Stimulated activated naive CD8-positive, alpha-beta T cell treated with anti-CD3 and anti-CD28 coated beads, Interleukin-15, Interleukin-2, amounts not matched to agents 100 U/mL and 50 U/mL, for 24 hours (primary cell): Measurements from ENCODE around the gene SMARCD1.
A peak's percentile ranks its signal among the peaks of the same experiment; 100 is the strongest.

Source experiments
- ATAC-seq: fragments of 150-1000 bp; cut with Tn5 transposase; one replicate; pipeline ENCODE4 v1.10.0; 2021
- DNase-seq: peaks from one replicate; pipeline ENCODE4 v3.0.0; 2021

The SMARCD1 gene

DNA sequence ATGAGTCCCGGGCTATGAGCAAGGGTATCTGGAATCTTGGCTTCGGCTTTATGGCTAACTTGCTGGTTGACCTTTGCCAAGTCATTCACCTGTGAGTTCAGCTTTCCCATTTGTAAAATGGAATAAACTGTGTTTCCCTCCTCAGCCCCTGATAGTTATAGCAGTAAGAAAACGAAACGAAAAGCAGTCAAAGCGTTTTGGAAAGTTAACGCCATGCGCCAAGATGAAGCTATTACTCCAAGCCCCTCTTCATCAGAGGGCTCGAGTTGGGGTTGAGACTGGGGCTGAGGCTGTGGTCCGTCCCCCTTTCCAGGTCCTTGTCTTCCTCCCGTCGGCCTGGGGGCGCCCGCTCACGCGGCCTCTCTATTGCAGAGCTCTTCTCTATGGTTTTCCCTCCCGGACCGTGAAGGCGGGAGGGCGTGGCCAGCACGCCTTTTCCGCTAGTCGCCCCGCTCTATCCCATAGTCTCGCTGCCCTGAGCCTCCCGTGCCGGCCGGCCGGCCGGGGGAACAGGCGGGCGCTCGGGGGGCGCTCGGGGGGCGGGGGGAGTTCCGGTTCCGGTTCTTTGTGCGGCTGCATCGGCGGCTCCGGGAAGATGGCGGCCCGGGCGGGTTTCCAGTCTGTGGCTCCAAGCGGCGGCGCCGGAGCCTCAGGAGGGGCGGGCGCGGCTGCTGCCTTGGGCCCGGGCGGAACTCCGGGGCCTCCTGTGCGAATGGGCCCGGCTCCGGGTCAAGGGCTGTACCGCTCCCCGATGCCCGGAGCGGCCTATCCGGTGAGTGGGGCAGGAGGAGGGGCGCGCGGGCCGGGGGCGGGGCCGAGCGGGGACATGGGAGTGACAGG lies at the start of gene SMARCD1:
Gene SMARCD1 (plus strand): TSS at position 568 of the 840 bp plus-strand sequence. CDS start 28 bp downstream, at position 596.
- peak; percentile 95 for ATAC-seq
- DNase-seq, result peak; percentile 90

DNA sequence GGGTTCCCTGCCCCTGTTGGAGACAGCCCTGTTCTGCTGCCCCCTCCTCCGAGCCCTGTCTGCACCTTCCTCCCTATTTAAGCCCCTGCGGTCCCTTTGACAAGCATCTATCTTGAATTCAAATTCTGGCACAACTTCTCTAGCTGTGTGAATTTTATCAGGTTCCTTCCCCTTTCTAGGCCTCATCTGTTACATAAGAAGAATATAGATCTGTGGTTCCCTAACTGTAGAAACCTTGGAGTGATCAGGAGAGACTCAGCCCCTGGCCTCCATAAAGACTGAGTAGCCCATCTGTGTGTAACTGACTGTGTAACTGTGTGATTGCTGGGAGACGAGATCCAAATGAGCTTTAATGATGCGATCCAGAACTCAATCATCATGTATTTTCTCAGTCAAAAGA lies 46.8 kb upstream of the SMARCD1 start:
- no peak for DNase-seq
- ATAC-seq, result no peak

DNA sequence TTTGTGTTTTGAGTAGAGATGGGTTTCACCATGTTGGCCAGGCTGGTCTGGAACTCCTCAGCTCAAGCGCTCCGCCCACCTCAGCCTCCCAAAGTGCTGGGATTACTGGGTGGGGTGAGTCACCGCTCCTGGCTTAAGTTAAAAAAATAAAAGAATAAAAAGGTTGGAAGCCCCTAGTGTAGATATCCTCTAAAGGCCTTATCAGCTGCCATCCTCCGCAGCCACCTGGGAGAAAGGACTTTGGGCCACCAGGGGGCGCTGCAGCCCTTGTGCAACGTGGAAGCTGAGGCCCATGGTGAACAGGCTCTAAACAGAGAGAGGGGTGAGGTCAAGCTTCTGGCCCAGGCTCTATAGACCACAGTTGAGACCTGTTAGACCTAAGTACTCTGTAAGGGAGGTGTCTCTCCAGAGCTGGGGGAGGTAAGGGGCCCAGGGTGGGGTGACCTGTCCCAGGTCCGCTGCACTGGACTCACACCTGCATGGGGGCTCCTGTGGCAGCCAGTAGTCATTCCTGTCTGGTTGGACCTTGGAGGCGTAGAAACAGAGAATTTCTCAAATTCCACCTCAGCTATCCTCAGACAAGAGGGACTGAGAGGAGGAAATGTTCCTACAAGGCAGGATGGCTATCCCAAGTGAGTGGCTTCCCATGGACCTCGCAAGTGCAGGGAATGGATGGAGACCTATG lies 45.8 kb upstream of the SMARCD1 start:
- DNase-seq (peak; percentile 95), ATAC-seq (peak; percentile 86)

DNA sequence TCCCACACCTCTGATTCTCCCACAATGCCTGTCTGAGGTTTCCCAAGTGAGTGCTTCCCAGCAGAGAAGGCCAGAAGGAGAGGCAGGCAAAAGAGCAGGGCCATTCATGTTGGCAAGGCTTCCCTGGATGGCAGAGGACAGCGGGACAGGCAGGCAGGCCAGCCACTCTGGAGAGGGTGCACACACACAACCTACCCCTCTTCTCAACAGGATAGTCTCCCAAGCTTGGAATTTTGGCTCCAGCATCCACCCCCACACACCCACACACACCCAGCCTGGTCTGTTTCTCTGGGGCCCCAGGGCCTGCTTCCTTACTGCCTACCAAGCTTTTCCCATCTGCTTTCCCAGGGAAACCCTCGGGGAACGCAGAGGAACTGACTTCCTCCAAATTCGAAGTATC lies 44.5 kb upstream of the SMARCD1 start:
- DNase-seq, result no peak
- no peak for ATAC-seq

DNA sequence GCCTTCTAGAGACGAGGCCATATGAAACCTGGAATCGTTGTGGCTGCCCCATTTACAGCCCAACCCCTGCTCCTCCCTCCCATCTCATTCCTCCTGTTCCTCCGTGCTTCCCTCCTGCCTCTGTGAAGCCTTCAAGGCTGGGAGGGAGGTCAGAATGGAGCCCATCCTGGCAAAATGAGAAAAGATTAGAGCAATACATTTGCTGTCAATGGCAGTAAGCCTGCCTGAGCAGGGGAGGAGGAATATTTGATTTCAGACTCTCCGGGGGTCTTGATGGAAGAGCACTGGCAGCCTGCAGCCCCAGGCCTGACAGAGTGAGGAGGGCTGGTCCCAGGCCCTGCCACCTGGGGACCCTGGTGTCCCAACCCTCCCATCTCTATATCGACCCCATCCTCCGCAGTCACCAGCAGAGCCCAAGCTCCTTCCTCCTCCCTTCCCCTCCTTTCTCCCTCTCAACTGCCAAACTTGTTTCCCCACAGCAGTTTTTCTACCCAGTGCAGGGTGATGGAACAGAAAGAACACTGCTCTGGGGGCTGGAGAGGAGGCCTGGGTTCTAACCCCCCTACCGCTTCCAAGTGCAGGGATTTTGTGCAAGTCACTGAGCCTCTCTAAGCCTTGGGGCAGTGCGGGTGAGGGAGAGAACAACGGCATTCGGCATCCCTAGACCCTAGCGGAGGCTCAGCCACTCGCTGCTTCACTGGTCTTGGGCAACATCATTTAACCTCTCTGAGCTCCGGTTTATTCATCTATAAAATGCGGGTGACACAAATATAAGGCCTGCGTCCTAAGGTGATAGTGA lies 43.9 kb upstream of the SMARCD1 start:
- ATAC-seq, result no peak
- no peak for DNase-seq

DNA sequence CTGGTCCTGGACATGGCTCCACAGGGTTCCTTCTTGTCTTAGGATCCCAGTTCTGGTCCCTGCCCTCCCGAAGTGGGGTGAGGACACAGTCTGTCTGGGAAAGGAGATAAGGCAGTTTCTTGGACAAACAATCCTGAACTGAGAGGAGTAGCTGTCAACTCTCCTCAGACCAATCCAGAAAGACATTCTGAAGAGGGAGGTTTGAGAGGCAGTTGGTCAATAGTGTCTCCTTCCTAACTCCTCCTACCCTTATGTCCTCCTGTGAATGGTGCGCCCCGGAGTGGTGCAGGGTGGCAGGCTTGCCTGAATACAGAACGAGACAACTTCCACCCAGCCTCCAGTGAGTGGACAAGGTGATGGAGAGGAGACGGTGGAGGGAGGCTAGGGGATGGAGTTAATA lies 43.2 kb upstream of the SMARCD1 start:
- ATAC-seq (no peak), DNase-seq (no peak)

DNA sequence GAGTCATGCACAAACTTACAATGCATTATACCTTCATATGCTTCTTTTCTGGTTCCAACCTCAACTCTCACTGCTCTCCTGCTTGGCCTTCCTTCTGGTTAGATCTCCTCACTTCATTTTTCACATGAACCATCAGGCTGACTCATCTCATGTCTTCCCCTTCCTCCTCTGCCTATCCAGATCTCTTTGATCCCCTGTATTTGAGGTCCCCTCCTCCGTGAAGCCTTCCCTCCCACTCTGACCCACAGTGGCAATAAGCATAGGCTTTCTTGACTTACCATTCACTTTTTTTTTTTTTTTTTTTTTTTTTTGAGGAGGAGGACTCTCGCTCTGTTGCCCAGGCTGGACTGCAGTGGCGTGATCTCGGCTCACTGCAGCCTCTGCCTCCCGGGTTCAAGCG lies 42.4 kb upstream of the SMARCD1 start:
- peak; percentile 38 for ATAC-seq
- DNase-seq, result no peak

DNA sequence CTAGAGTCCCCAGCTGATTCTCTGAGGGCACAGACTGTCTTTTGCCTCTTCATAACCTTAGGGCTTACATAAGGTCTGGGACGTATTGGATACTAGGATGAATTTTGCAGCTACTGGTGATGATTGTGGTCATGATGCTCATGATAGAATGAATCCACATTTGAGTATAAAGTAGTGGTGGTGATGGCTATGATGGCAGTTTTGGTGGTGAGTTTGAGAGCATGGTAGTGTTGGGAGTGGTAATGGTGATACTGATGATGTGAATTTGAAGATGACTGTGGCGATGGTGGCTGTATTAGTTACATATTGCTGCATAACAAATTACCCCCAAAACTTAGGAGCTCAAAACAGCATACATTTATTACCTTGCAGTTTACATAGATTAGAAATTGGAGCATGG lies 41.8 kb upstream of the SMARCD1 start:
- no peak for ATAC-seq
- no peak for DNase-seq

DNA sequence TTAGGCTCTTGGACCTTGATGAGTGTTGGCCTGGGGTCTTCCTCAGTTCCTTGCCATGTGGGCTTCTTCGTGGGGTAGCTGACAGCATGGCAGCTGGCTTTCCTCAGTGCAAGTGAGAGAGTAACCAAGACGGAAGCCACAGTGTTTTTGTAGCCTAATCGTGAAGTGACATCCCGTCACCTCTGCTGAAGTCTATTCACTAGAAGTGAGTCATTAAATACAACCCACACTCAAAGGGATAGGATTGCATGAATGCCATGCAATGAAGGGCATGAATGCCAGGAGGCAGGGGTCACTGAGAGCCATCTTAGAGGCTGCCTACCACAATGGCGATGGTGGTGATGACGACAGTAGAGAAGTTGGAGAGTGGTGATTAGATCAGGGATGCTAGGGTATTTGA lies 41.3 kb upstream of the SMARCD1 start:
- DNase-seq (no peak), ATAC-seq (no peak)

DNA sequence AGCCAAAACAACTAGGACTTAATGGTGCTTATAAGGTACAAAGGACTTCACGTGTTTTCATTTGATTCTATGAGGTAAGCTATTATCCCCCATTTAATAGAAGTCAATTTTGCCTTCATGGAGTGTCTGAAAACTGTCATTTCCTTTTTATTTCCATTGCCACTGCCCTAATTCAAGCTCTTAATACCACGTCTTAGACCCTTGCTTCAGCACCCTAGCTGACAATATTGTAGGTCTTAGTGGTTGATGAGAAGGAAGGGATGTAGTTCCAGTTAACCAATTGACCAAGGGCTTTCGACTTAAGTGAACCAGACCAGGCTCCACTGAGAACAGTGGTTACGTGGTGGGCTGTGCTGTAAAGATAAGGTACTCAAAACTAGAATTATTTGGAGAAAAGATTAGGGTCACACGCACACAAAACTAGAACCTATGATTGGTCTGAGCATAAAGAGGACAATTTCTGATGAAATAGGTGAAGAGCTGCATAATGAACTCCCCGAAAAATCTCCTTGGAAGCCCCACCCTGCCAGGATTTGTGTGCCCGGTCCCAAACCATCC lies 37.4 kb upstream of the SMARCD1 start:
- DNase-seq (no peak), ATAC-seq (no peak)

DNA sequence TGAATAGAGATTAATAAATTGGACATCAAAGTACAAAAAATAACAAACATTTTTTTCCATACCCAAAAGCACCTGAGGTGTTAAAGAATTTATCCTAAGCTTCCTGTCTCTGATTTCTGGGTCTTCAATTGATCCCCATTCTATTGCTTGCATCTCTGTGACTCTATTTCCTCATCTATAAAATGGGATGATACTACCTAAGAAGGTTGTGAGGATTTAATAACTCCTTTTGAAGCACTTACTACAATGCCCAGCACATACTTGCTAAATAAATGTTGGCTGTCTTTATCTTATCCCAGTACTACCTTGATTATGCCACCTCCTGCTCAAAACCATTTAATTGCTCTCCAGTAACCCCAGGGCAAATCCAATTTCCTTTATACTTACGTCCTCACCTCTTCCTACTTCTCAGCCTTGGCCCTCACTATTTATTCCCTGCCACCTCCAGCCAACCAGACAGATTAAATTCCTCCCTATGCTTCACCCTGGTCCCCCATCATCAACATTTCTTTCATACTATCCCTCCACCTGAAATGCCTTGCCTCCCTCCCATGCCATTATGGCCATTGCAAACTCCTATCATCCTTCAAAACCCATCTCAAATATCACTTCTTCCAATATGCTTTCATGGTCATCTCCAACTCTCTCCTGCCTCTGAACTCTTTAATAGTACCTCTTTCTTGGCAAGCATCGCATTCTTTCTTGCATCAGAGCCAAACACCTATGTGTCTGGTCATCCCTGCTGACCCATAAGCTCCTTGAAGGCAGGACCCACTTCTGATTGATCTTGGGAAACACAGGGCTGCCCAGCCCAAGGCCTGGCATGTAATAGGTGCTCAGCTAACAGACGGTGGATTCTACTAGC lies 35.7 kb upstream of the SMARCD1 start:
- ATAC-seq (no peak), DNase-seq (no peak)

DNA sequence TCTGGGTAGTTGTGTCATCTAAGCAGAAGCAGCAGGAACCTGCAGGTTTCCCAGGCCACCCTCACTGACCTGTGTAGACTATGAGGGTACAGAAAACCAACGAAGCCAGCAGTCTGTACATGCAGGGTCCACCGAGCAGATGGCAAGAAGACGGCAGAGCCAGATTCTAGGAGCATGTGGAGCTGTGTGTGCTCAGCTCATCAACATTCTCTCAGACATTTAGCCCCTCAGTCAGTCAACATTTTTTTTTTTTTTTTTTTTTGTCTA lies 35.1 kb upstream of the SMARCD1 start:
- ATAC-seq (no peak), DNase-seq (no peak)

DNA sequence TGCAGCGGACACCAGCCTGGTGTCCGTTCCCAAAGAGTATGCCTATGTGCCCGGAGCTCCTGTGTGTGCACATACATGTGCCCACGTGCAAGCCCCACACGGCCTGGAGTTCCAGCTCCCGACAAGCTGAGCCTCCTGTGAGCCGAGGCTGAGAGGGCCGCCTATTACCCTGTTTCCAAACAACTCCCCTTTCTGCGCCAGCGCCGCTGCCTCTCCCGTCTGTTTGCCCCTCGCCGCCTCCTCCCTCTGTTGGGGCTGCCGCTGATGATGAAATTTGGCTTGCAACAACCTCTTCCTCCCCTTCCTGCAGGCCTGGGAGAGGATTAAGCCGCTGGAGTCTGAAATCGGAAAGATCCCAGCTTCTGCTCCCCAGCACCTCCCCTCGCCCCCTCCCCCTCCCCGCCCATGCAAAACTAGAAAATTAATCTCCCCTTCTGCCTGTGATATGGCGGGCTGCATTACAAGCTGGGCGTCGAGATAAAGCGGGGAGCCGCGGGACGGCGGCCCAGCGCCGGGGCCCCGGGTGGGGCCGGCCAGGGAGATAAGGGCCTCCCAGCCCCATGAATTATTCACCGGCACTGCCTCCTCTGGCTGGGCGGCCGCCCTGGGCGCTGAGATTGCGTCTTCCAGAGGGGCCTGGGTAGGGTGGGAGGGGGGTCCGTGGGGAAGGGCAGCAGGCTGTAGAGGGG lies 34.6 kb upstream of the SMARCD1 start:
- ATAC-seq, result peak; percentile 44
- no peak for DNase-seq

DNA sequence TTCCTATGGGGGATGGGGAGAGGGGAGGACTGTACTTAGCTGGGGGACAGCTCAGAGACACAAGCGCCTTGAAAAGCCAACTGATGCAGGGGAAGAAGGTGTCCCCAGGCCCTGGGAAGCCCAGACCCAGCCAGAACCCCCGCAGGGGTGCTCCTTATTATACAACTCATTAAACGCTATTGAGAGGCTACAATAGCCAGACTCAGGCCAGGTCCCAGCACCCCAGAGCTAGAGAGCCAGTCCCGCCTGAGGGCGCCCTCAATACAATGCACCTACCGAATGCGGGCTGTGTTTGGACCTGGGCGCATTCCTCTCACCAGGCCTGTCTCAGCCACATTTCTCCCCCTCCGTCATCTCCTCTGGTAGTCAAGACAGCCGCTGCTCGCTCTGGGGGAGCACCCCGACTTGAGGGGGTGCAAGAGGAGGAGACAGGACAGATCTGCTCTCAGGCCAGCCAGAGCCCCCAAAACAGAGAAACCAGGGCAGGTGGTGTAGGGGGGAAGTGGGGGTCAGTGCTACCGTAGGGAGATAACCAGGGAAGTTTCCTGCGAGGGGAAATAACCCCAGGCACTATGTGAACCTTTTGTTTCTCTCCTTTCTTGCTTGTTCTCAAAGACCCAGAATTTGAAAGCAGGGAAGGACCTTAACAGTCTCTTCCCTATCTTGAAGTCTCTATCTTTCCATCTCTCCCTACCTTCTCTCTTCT lies 33.9 kb upstream of the SMARCD1 start:
- no peak for ATAC-seq
- no peak for DNase-seq

DNA sequence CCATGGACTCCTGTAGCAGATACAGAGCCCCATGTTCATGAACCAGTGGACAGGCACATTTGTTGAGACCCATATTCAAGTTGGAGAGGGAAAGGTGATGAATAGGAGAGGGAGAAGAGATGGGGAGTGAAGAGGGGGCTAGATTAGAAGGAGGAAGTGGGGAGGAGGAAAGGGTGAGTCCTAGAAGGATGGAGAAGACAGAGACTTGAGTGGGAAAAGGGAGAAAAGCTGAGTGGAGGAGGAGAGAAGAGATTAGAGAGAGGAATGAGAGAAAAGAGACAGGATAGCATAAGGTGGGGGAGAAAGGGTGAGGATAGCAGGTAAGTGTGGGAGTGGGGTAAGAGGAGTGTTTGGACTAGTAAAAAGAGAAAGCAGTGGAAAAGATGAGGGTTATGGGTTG lies 32.6 kb upstream of the SMARCD1 start:
- DNase-seq (no peak), ATAC-seq (no peak)

DNA sequence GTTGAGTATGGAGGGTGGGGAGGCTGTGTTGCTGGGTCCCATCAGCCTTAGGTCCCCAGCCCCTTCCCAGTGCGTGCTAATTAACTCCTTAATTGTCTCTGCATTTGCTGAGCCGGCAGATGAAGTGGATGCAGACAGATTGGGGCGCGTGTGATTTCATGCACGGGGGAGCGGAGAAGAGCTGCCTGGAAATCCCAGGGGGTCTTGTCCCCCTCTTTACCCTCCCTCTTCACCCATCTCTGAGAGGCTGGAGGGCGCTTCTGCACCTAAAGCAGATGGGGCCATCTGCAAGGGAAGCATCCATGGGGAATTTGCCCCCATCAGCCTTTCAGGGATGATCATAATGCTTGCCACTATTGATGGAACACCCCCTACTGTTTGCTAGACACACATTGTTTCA lies 32.2 kb upstream of the SMARCD1 start:
- no peak for ATAC-seq

DNA sequence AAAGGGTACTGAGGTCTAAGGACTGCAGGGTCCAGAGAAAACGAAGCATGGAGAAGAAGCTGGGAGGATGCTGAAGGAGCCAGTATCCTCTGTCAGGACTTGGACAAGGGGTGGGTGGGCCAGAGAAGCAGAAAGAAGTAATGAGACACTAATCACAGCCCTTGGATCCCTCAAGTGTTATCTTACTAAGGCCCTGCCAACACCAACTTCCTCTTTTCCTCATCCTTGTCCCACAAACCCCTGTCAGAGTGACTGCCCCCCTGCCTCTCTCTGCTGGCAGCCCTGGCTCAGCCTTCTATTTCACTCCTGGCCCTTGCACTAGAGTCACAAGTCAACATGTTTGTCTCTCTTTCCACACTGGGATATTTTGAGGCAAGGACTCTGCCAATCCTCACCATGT lies 31.6 kb upstream of the SMARCD1 start:
- ATAC-seq, result no peak
- DNase-seq, result no peak

More for the DNA sequence above, 32.2 kb upstream of the SMARCD1 start:
- no peak for DNase-seq

DNA sequence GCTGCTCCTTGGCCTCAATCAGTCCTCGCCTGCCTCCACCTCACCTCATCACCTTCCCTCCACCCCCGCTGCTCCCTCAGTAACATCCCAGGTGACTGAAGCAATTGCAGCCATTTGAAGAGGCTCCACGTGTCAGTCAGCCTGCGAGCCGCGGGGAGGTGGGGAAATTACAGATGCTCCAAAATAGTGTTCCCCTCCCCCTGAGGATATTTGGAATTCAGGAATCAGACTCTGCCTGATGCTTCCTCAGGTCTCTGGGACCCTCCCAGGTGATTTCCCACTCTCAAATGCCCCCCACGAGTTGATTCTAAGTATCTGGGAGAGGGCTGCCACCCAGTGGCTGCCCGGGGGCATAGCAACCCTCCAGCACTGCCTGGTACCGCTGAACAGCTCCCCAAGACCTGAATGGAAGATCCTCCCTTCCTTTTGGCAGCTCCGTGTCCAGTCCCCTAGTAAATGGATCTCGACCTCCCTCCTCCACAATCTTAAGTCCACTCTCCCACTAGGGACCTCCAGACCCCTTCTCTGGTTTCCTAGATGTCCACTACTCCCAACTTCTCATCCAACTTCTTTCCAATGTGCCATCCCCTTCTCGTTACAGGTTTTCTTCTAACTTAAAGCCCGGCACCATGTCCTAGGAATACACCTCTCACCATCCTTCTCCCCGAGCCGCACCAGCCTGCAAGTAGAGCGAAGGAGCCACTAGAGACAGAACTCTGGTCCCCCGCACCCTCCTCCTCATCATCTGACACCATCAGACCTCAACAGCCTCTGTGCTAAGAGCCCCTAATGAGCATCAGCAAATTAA lies 29.1 kb upstream of the SMARCD1 start:
- peak; percentile 70 for DNase-seq
- ATAC-seq, result peak; percentile 24

DNA sequence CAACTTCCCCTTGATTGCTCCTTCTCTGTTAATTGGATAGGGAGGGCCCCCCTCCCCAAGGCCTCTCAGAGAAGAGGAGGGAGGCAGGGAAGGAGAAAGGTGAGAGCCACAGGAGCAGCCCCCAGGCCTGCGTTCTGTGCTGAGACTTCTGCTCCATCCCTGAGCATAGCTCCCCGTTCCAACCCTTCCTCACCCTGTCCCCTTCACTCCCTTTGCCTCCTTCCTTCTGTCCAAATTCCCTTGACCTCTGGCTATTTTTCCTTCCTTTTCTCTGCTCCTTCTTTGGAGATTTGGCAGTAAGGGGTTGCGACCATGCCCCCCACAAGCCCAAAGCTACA lies 28.5 kb upstream of the SMARCD1 start:
- ATAC-seq (no peak), DNase-seq (no peak)
